CD14-positive monocyte (primary cell): ENCODE data around the gene CMTM6. TPM values are rescaled to one million over a fixed set of nuclear protein-coding genes. Genes with fewer than 3 reads are reported as not detected.

Experiments
- DNase-seq, 3 donors: peaks; one replicate each; pipeline ENCODE4 v3.0.0-alpha.2; 2011 to 2022
- H2AFZ ChIP-seq: 2 replicates; pipeline ENCODE4 v1.6.0; 2012; ENCODE audit warnings: mild to moderate bottlenecking, low read depth, low read length, inconsistent platforms; ENCODE audit not compliant: insufficient read depth, poor library complexity, severe bottlenecking
- H3K27ac ChIP-seq, 2 donors: 1 replicate in 1 of 2; 2 replicates in 1 of 2; pipeline ENCODE4 v1.5.1; 2012 to 2013; ENCODE audit warnings: low read length in 2 of 2, control low read depth in 1 of 2, inconsistent platforms in 1 of 2, low read depth in 1 of 2, mild to moderate bottlenecking in 1 of 2
- H3K27me3 ChIP-seq, 2 donors: one replicate each; pipeline versions ENCODE4 v1.6.0 to v1.6.1; 2011 to 2013; ENCODE audit warnings: low read length in 2 of 2; ENCODE audit not compliant: control insufficient read depth in 2 of 2, insufficient read depth in 2 of 2
- H3K36me3 ChIP-seq, 2 donors: replicated peaks in 1 of 2; 1 replicate in 1 of 2; 2 replicates in 1 of 2; pipeline versions ENCODE4 v1.5.1 to v1.6.1; 2012 to 2013; ENCODE audit warnings: low read length in 2 of 2, control low read depth in 1 of 2, inconsistent platforms in 1 of 2, mild to moderate bottlenecking in 1 of 2; ENCODE audit not compliant: insufficient read depth in 2 of 2, control insufficient read depth in 1 of 2
- H3K4me1 ChIP-seq, 2 donors: 1 replicate in 1 of 2; 2 replicates in 1 of 2; pipeline versions ENCODE4 v1.5.1 to v1.6.1; 2012 to 2013; ENCODE audit warnings: low read length in 2 of 2, control low read depth in 1 of 2, inconsistent platforms in 1 of 2, mild to moderate bottlenecking in 1 of 2, moderate library complexity in 1 of 2; ENCODE audit not compliant: insufficient read depth in 2 of 2, control insufficient read depth in 1 of 2
- H3K4me2 ChIP-seq: replicated peaks from 2 replicates; pipeline ENCODE3; 2012; ENCODE audit warnings: low read length, moderate library complexity, mild to moderate bottlenecking; ENCODE audit not compliant: poor library complexity, severe bottlenecking; ENCODE audit errors: extremely low read depth
- H3K4me3 ChIP-seq, 3 experiments: fragments of 200-600 bp in 1 of 3; sonication (generic) in 1 of 3; replicated peaks in 1 of 3; 1 replicate in 2 of 3; 2 replicates in 1 of 3; pipeline ENCODE4 v1.5.1; 2011 to 2013; ENCODE audit warnings: low read length in 3 of 3, mild to moderate bottlenecking in 3 of 3, control low read depth in 2 of 3, low read depth in 2 of 3, inconsistent platforms in 1 of 3, moderate library complexity in 1 of 3
- H3K79me2 ChIP-seq: 2 replicates; pipeline ENCODE4 v1.6.0; 2012; ENCODE audit warnings: mild to moderate bottlenecking, control low read depth, inconsistent platforms, low read length, moderate library complexity; ENCODE audit not compliant: insufficient read depth
- H3K9ac ChIP-seq: 2 replicates; pipeline ENCODE4 v1.6.0; 2017; ENCODE audit warnings: low read length, mild to moderate bottlenecking; ENCODE audit not compliant: insufficient read depth, poor library complexity, severe bottlenecking
- H3K9me3 ChIP-seq, 2 donors: replicated peaks in 1 of 2; 1 replicate in 1 of 2; 2 replicates in 1 of 2; pipeline versions ENCODE4 v1.5.1 to v1.6.1; 2012 to 2013; ENCODE audit warnings: low read length in 2 of 2, control low read depth in 1 of 2; ENCODE audit not compliant: control insufficient read depth in 1 of 2, insufficient read depth in 1 of 2
- H4K20me1 ChIP-seq: 2 replicates; pipeline ENCODE4 v1.6.0; 2012; ENCODE audit warnings: mild to moderate bottlenecking, low read length, control low read depth, moderate library complexity; ENCODE audit not compliant: insufficient read depth
- H3K27ac Mint-ChIP-seq, 7 donors: one replicate each; pipeline ENCODE4 v1.8.0; 2020; ENCODE audit warnings: mild to moderate bottlenecking in 7 of 7, mixed read lengths in 7 of 7, moderate library complexity in 6 of 7, inconsistent platforms in 2 of 7
- H3K27me3 Mint-ChIP-seq, 3 donors: one replicate each; pipeline ENCODE4 v1.8.0; 2021 to 2022; ENCODE audit warnings: low read depth in 3 of 3, mild to moderate bottlenecking in 3 of 3, mixed read lengths in 3 of 3, moderate library complexity in 3 of 3, inconsistent platforms in 1 of 3
- H3K36me3 Mint-ChIP-seq, 2 donors: one replicate each; pipeline ENCODE4 v1.8.0; 2020; ENCODE audit warnings: mixed read lengths in 2 of 2, inconsistent platforms in 1 of 2, mild to moderate bottlenecking in 1 of 2
- H3K4me1 Mint-ChIP-seq: one replicate; pipeline ENCODE4 v1.8.0; 2020; ENCODE audit warnings: mild to moderate bottlenecking, mixed read lengths
- H3K4me3 Mint-ChIP-seq, 2 donors: one replicate each; pipeline ENCODE4 v1.8.0; 2020; ENCODE audit warnings: mild to moderate bottlenecking in 2 of 2, mixed read lengths in 2 of 2, moderate library complexity in 1 of 2
- H3K9me3 Mint-ChIP-seq, 7 donors: one replicate each; pipeline ENCODE4 v1.8.0; 2020 to 2022; ENCODE audit warnings: mixed read lengths in 7 of 7, mild to moderate bottlenecking in 6 of 7, moderate library complexity in 6 of 7, inconsistent platforms in 2 of 7
- CTCF ChIP-seq: fragments of 200-600 bp; IDR thresholded peaks from one replicate; pipeline ENCODE4 v1.8.0; 2022; ENCODE audit warnings: antibody characterized with exemption, mild to moderate bottlenecking
- WGBS: methylation state at CpG from one replicate; pipeline ENCODE4 v1.1.5; 2013; ENCODE audit warnings: missing lambda C conversion rate; ENCODE audit not compliant: insufficient coverage; 5-methylcytosine and 5-hydroxymethylcytosine counted together
- intact Hi-C, 2 donors: fragments of 100-400 bp; cut with micrococcal nuclease; formaldehyde crosslinking; loops; one replicate each; pipeline versions ENCODE4 v1.15.0 to v1.15.1; 2023
- polyA plus RNA-seq, 3 donors: library from polyadenylated mRNA; depleted of rRNA in 1 of 3; unstranded in 2 of 3; stranded (reverse) in 1 of 3; fragments of 300-500 nt in 2 of 3; fragments of >200 nt in 1 of 3; fragmentation: Illumina TruSeq in 2 of 3; gene quantifications; 1 replicate in 2 of 3; 2 replicates in 1 of 3; pipeline ENCODE4 v1.2.3, GENCODE V29; 2012 to 2021

CMTM6 gene
- polyA plus RNA-seq, 3 donors = 40.0 to 210 (median 190) TPM

DNA sequence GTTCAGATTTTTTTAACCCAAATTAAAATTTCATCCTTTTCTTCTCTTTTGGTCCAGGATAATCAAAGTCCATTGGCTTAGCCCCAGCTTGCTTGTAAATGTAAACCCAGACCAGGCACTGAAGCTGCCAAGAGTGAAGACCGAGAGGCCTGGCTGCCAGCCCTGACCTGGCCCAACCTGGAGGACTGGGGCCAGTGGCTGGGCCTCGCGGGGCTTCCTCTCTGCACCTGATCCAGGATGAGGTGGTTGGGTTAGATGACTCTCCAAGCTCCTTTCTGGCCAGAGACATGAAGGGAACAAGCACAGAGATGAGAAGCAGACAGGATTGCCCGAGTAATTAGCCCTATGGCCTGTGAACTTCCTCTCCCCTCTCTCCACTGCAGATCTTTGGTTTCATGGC, 50.6 kb downstream of the CMTM6 start:
- Histone ChIP-seq H3K79me2 (peaks cover 28% of the 10 kb centered on the region), H3K4me1 (peaks cover 12 to 14% of the 10 kb centered on the region in 2 donors), H3K36me3 (peaks cover 57 to 93% of the 10 kb centered on the region in 2 donors), H3K4me3 (no peak overlapping the region), H2AFZ (no peak overlapping the region), H4K20me1 (peaks cover 89% of the 10 kb centered on the region), H3K9me3 (no peaks in the 10 kb centered on the region), H3K27ac (peak overlapping the region in 1 of 2 donors; percentile 16), H3K4me2 (no peak overlapping the region), H3K27me3 (no peaks in the 10 kb centered on the region), H3K9ac (no peak overlapping the region)
- Mint-ChIP-seq H3K4me3 (no peak overlapping the region), H3K4me1 (peaks cover 21% of the 10 kb centered on the region), H3K27me3 (peaks cover 0 to 1% (median 0%) of the 10 kb centered on the region in 3 donors), H3K9me3 (no peaks in the 10 kb centered on the region), H3K36me3 (peaks cover 69 to 84% of the 10 kb centered on the region in 2 donors), H3K27ac (peak overlapping the region in 2 of 7 donors; percentile 56 to 78)
- WGBS = 91% methylated on average over 4 of the region's 4 CpGs
- intact Hi-C loops = no loop called here
- DNase-seq = no peak
- TF ChIP-seq CTCF = no peak

DNA sequence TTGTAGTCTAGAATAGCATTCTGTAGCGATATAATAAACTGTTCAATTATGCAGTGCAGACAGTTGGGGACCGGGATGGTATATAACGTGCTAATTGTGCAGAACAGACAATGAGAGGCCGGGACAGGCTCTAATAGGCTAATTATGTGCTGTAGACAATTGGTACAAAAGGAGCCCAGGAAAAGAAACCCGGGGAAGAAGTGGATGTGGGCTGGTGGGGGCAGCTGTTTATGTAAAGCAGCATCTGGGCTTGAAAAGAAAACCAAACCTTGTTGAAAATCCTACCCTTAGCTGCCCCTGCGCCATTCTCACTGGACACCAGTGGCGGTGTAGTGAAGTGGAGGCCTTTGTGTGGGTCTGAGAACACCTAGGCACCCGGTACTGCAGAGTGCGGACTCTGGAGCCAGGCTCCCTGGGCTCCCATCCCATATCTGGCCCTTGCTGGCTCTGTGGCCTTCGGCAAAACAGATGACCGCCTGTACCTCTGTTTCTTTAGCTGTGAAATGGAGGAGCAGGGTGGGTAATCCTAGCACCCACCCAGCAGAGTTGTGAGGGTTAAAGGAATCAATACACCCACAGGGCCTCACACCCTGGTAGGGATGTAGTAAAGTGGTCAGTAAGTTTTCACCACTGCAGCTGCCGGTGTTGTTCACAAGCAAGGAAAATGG, 51.5 kb downstream of the CMTM6 start:
- intact Hi-C loops = no loop called here
- H3K4me1 Mint-ChIP-seq = peaks cover 24% of the 10 kb centered on the region

More for the DNA sequence above, 51.5 kb downstream of the CMTM6 start:
- no peak for TF ChIP-seq CTCF
- Histone ChIP-seq H2AFZ (no peak overlapping the region), H3K79me2 (peaks cover 37% of the 10 kb centered on the region), H3K27me3 (no peaks in the 10 kb centered on the region), H3K4me2 (no peak overlapping the region), H3K9me3 (no peaks in the 10 kb centered on the region), H3K4me1 (peaks cover 12 to 14% of the 10 kb centered on the region in 2 donors), H3K27ac (peak overlapping the region in 1 of 2 donors; percentile 36), H3K9ac (no peak overlapping the region), H4K20me1 (peaks cover 90% of the 10 kb centered on the region), H3K4me3 (no peak overlapping the region), H3K36me3 (peaks cover 57 to 93% of the 10 kb centered on the region in 2 donors)
- Mint-ChIP-seq H3K27ac (peak overlapping the region in 2 of 7 donors; percentile 27 to 58), H3K9me3 (no peaks in the 10 kb centered on the region), H3K27me3 (peaks cover 0 to 1% (median 0%) of the 10 kb centered on the region in 3 donors), H3K36me3 (peaks cover 70 to 84% of the 10 kb centered on the region in 2 donors), H3K4me3 (no peak overlapping the region)
- no peak for DNase-seq
- WGBS = 99% methylated on average over 10 of the region's 12 CpGs
